ENCODE data around the gene WNT10A.

DNA sequence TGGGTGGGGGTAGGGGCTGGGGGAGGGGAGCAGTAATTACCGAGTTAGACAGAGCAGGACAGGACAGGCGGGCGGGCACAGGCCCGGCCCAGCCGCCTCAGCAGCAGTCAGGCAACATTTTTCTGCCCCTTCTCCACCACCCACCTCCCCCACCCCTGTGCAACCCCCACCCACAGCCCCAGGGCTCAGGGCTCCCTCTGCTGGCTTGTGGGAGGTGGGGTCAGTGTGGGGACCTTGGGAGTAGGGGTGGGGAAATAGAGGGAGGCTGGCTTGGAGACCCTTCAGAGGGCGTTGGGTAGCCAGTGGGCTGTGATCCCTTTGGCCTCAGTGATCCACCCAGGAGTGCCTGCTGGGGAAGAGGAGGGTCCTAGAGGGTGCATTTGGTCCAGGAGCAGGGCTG, 14.7 kb upstream of the WNT10A start:
- TF ChIP-seq, protein P1, sequence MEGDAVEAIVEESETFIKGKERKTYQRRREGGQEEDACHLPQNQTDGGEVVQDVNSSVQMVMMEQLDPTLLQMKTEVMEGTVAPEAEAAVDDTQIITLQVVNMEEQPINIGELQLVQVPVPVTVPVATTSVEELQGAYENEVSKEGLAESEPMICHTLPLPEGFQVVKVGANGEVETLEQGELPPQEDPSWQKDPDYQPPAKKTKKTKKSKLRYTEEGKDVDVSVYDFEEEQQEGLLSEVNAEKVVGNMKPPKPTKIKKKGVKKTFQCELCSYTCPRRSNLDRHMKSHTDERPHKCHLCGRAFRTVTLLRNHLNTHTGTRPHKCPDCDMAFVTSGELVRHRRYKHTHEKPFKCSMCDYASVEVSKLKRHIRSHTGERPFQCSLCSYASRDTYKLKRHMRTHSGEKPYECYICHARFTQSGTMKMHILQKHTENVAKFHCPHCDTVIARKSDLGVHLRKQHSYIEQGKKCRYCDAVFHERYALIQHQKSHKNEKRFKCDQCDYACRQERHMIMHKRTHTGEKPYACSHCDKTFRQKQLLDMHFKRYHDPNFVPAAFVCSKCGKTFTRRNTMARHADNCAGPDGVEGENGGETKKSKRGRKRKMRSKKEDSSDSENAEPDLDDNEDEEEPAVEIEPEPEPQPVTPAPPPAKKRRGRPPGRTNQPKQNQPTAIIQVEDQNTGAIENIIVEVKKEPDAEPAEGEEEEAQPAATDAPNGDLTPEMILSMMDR (IDR thresholded peaks at IDR 0.05), result no peak
- TF ChIP-seq POLR2A (IDR thresholded peaks at IDR 0.05), result no peak
